Raji (cell line): Measurements from ENCODE around the gene OR5C1.

Source experiments
- POLR2A ChIP-seq: IDR thresholded peaks from 2 replicates; pipeline ENCODE4 v1.6.1; 2011; ENCODE audit warnings: low read depth, low read length, control low read depth; ENCODE audit not compliant: insufficient read depth

Gene OR5C1

GRCh38 chr9:122822938-122823337, 34.2 kb downstream of the OR5C1 start:
- no peak for TF ChIP-seq POLR2A

- TF ChIP-seq POLR2A = no peak
These were observed 39.0 kb downstream of the OR5C1 start for GRCh38 chr9:122827761-122828093.

GRCh38 chr9:122832194-122832593, 43.5 kb downstream of the OR5C1 start:
- TF ChIP-seq POLR2A = no peak

- TF ChIP-seq POLR2A = no peak
These were observed 46.6 kb downstream of the OR5C1 start for GRCh38 chr9:122835313-122835731.

- no peak for TF ChIP-seq POLR2A
These were observed 48.6 kb downstream of the OR5C1 start for GRCh38 chr9:122837266-122837850.
